Activated CD8-positive, alpha-beta memory T cell treated with anti-CD3 and anti-CD28 coated beads, Interleukin-2, amount 50 U/mL, for 4 hours (primary cell): ENCODE results near the gene PLD4.
"Not testable (repeated sequence)": the region's sequence is repeated elsewhere in the genome, so short reads cannot be mapped to it uniquely, and the experiment has no call there.

Experiments used
- DNase-seq: peaks from one replicate; pipeline ENCODE4 v3.0.0-alpha.2; 2020

Gene PLD4

DNA sequence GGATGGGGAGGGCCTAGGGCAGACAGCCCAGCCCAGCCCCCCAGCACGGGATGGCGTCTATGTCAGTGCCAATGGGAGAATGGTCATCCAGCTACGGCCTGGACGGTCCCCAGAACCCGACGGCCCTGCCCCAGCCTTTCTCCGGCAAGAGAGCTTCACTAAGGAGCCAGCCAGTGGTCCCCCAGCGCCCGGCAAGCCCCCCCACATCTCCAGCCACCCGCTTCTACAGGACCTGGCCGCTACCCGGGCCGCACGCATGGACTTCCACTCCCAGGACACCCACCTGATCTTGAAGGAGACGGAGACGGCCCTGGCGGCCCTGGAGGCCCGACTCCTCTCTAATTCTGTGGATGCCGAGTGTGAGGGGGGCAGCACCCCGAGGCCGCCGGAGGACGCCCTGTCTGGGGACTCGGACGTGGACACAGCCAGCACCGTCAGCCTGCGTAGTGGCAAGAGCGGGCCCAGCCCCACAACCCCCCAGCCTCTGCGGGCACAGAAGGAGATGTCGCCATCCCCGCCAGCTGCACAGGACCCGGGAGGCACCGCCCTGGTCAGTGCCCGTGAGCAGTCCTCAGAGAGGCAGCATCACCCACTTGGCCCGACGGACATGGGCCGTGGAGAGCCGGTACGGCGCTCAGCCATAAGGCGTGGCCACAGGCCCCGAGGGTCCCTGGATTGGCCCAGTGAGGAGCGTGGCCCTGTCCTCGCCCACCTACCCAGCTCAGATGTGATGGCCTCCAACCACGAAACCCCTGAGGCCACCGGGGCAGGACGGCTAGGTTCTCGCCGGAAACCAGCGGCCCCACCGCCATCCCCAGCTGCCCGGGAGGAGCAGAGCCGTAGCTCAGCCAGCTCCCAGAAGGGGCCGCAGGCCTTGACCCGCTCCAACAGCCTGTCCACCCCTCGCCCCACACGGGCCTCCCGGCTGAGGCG is 37.7 kb upstream of the PLD4 start:
- peak; percentile 12 for DNase-seq

DNA sequence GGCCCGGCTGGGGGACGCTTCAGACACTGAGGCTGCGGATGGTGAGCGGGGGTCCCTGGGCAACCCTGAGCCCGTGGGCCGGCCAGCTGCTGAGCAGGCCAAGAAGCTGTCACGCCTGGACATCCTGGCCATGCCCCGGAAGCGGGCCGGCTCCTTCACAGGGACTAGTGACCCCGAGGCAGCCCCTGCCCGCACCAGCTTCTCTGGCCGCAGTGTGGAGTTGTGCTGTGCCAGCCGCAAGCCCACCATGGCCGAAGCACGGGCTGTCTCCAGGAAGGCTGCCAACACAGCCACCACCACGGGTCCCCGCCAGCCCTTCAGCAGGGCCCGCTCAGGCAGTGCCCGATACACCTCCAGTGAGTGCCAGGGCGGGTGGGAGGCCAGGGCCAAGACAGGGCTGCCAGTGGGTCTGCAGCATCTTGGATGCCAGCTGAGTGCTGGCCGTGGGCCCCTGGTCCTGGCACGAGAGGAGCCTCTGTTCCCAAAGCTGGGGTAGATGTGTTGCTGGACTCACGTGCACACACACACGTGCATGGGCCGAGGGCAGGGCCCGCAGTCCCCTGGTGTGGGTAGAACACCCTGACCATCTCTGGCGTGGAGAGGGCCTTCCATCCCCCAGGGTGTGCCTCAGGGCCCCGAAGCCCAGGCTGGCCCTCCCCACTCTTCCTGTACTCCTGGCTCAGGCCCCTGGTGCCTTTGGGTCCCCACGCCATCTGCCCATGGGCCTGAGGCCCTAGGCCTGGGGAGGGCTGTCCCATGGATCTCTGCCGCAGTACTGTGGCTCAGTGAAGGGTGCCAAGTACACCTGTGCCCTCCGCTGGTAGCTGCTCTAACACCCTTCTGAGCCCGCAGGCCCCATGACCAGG is 36.8 kb upstream of the PLD4 start:
- peak; percentile 13 for DNase-seq

DNA sequence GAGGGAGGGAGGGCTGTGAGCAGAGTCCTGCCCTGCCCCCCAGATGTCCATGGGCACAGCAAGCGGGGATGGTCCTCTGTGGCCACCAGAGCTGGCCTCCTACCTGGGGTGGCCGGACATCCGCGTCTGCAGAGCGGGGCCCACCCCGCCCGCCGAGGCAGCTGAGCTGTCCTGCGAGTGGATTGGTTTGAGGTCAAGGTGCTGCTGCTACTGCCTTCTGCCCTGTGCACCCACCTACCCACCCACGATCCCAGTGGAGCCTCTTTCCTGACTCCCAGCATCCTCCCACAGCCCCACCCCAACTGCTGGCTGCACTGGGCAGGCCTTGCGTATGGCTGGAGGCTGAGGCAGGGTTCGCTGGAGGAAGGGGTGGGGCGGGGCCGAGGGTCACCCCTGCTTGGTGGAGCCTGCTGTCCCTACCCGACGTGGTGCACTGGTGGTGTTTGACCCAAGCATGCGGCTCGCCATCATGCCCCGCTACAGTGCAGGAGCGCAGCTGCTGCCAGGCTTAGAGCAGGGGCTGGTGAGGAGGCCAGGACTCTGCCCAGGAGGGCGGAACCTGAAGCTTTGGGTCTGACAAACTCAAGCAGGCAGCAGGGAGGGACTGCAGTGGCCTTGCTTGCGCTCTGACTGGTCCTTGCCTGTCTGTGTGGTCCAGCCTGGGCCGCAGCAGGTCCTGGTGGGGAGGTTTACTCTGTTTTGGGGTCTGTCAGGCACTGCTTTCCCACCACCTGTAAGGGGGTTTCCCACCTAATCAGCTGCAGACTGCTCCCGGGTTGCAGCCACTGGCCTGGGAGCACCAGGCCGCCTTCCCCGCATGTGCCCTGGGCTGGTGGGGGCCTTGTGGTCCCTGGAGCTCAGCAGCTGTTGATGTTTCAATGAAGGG is 35.9 kb upstream of the PLD4 start:
- peak; percentile 12 for DNase-seq

DNA sequence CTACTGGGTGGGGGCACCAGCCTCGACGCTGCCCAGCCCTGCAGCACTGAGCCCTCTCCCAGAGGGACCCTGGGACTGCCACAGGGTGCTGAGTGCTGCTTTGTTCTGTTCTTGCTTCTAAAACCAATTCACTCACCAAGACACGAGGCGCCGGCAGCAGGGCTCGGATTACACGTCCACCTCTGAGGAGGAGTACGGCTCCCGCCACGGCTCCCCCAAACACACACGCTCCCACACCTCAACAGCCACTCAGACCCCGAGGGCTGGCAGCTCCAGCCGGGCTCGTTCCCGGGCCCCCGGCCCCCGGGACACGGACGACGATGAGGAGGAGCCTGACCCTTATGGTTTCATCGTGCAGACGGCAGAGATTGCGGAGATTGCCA is 35.3 kb upstream of the PLD4 start:
- no peak for DNase-seq

DNA sequence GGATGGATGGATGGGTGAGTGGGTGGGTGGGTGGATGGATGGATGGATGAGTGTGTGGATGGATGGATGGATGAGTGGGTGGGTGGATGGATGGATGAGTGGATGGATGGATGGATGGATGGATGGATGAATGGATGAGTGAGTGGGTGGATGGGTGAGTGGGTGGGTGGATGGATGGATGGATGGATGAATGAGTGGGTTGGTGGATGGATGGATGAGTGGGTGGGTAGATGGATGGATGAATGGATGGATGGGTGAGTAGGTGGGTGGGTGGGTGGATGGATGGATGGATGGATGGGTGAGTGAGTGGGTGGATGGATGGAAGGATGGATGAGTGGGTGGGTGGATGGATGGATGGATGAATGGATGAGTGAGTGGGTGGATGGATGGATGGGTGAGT is 34.4 kb upstream of the PLD4 start:
- DNase-seq, result not testable (repeated sequence)

DNA sequence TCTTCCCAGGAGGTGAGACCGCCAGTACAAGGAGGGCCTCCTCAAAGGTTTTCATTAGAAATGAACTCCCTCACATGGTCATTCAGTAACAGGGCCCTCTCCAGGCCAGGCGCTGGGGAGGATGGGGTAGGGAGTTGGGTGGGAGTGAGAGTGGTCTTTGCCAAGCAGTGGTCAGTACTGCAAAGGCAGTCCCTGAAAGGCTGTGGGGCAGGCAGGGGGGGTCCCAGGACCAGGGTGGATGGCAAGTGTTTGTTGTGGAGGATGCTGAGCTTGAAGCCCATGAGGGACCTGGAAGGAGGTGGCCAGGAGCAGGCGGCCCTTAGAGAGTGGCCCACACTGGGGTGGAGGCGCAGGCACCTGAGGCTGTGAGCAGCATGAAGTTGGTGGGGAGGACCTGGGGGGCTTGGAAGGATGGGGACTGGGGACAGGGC is 33.5 kb upstream of the PLD4 start:
- no peak for DNase-seq

DNA sequence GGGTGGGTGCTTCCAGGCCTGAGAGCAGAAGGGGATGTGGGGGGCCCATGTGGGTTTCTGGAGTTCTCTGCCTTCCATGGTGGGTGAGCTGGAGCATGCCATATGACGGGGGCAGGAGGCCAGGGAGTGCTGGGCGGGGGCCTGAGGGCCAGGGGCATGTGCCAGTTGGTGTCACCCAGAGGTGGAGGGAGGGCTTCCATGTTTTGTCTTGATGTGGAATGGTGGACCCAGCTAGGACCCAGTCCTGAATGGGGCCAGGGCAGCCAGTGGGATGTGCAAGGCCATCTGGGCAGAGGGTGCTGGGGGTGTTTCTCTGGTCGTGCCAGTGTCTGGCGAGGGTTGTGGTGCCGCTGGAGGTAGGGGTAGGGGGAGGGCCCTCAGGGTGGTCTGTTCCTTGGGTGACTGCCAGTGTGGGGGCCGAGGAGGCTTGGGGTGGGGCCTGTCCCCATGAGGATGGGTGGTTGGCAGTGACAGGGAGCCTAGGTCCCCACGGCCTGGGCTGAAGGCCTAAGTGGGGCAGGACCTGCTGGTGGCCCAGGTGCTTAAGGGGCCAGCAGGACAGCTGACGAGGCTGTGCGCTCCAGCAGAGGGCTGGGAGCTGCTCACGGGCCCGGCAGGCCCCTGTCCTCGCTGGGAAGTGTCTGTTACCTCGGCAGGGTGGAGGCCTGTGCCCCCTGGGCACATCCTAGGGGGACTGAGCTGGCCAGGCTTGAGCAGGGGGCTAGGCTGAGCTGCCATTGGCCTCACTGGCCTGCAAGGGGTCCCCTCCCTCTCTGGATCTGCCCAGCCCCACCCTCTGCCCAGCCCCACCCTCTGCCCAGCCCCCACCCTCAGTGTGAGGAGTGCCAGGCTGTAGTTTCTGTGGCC is 32.8 kb upstream of the PLD4 start:
- DNase-seq, result peak; percentile 13

DNA sequence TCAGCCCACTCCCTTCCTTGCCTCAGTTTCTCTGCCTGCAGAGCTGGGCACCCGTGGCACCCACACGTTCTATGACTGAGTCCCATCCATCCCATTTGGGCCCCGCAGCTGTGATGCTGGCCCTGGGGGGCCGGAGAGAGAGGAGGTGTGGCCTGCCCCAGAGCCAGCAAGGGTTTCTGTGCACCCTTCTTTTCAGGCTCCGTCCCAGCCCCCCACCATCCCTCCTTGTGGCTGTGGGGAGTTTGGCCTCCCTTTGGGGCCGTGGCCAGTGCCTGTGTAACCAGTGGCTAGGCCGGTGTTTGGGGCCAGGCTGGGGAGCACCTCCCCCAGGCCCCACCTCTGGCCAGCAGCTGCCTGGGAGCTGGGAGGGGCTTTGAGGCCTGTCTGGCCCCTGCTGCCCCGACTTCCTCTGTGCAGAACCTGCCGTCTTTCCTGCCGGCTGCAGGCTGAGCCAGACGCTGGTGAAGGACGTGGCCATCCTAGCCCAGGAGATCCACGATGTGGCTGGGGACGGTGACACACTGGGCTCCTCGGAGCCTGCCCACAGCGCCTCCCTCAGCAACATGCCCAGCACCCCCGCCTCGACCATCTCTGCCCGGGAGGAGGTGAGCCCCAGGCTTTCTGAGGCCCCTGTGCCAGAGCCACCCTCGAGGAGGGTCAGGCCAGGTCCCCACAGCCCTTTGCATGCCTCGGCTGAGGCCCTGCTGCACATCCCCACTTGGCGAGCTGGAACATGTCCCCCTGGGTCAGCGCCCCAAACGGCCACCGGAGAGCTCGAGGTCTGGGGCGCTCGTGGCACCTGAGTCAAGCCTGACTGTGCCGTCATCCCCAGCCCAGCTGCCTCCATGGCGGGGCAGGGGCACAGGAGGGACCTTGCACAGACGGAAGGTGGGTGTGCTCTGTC is 31.9 kb upstream of the PLD4 start:
- DNase-seq, result no peak

DNA sequence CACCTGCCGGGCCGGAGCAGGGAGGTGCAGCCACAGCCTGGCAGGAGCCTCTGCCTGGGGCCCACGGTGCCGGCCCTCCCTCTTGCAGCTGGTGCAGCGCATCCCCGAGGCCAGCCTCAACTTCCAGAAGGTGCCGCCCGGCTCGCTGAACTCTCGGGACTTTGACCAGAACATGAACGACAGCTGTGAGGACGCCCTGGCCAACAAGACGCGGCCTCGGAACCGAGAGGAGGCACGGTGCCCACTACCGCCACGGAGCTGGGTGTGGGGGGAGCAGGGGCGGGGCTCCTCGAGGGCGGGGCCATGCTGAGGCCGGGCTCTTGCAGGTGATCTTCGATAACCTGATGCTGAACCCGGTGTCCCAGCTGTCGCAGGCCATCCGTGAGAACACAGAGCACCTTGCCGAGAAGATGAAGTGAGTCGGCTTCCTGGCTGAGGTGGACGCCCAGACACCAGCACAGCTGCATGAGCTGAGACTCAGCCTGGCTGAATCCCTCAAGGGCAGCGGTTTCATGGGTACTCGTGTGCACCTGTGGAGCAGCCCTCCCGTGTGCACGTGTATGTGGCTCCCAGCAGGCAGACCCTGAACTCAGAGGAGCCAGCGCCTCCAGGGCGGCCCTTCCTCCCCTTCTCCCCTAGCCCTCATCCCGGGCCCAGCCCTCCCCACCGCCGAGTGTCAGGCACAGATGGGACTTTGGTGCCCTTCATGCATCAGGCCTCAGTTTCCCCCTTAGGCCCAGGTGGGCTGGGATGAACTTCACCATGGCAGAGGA is 31.1 kb upstream of the PLD4 start:
- DNase-seq, result no peak

DNA sequence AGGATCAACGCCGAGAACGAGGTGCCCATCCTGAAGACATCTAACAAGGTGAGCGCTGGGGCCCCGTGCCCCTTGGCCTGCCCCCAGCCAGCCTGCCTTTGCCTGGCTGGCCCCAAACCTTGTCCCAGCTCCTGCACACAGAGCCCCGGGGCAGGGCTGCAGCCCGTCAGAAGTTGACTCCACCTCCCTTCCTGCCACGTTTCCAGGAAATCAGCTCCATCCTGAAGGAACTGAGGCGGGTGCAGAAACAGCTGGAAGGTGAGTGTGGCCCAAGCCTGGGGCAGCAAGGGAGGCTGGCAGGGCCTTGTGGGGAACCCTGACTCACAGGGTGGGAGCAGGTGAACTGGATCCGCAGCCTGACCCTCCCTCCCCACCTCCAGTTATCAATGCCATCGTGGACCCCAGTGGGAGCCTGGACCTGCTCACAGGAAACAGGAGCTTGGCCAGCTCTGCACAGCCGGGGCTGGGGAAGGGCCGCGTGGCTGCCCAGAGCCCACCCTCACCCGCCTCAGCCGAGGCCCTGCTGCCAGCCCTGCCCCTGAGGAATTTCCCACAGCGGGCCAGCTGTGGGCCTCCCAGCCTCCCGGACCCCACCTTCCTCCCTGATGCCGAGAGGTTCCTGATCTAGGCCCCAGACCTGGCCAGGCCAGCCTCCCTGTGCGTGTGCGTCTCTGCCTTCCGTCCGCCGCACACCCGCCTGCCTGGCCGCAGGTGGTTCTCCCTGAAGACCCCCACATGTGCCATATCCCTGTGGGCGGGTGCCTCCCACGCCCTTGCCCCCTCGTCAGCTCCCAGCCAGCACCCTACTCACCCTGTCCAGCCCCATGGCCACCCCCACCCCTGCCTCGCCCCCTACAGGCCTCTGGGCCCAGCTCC is 30.1 kb upstream of the PLD4 start:
- no peak for DNase-seq

DNA sequence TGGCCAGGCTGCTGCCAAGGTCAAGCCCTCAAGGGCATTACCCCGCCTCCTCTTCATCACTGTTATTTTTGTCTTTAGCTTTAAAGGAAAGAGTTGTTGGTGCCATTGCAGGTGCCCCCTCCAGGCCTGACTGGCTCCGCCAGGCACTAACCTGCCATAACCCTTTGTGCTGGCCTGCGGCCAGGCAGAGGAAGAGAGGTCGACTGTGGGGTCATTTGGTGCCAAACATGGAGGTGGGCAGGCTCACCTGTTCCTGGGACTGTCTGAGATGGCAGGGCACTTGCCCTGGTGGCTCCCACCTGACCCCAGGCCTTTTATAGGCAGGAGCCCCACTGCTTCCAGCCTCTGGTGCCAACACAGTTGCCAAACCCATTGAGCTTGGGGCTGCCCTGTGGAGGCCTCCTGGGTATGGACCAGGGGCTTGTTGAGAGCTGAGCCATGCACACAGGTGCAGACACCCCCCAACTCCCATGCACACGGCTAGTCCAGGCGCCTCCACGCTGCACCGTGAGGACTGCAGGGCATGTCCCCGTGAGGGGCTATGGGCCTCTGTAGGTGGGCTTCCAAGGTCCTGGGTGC is 29.4 kb upstream of the PLD4 start:
- DNase-seq, result no peak

DNA sequence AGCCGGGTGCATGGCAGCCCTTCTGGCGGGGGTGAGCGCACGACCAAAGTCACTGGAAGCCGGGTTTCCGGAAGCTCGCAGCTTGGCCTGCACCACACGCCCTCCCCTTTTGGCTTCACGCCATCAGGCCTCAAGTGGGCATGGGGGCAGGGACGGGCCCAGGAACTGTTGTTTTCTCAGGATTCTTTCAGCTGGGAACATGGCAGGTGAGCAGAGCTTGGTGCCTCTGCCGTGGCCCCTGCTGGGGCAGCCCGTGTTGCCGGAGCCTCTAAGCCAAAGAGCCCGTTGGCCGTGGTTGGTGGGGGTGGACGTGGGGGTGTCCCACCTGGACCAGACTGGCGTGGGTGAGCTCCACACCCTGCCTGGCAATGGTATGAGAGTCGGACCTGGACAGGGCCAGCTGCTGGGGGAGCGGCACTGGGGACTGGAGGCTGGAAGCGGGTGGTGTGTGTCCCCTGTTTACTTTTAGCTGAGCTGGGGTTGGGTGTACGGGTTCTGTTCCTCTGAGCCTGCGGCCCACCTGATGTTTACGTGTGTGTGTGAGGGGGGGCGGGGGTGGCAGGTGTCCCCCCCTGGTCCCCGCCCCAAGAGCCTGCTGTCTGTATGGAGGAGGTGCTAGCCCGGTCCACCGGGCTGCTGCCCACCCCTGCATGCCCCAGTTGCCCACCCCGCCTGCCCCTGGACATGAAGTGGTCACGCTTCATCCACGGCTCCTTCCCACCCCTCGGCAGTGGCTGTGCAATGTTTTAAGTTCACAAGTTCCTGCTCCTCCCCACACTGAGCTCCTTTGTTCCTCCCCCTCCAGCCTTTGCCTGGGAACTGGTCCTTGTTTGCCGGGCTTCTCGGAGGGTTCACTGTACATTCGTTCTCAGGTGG is 28.7 kb upstream of the PLD4 start:
- no peak for DNase-seq

DNA sequence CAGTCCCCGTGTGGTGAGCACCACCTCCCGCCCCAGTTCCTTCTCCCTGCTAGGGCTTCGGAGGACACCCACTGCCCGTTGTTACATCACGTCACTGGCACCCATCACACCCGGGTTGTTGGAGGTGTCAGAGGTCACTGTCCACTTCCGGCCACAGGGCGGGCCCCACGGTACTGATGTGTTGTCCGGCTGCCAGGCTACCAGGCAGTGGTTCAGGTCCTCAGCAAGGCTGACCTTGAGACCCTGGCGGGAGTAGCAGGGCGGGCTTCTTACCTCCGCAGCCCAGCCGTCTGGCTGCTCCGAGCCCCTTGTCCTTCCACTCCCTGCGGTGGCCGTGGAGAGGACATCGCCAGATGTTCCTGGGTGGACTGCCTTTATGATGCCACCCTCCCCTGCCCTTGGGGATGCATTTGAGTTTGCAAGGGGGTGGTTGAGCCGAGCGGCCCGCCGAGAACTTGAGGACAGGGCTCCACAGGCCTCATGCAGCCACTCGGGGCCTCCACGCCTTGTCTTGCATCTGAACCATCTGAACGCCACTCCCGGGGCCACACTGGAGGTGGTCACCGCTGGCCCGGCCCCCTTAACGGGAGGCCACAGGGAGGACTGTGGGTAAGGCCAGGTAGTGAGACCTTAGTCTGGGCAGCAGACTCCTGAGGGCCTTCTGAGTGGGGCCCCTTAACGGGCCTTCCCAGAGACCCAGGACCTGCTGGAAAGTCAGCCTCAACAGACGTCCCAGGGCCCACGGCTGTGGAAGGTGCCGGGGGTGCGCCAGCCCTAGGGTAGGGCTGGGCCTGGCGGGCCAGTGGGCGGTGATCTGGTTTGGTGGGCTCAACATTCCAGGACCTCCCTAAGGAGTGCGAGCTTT is 27.1 kb upstream of the PLD4 start:
- peak; percentile 14 for DNase-seq

DNA sequence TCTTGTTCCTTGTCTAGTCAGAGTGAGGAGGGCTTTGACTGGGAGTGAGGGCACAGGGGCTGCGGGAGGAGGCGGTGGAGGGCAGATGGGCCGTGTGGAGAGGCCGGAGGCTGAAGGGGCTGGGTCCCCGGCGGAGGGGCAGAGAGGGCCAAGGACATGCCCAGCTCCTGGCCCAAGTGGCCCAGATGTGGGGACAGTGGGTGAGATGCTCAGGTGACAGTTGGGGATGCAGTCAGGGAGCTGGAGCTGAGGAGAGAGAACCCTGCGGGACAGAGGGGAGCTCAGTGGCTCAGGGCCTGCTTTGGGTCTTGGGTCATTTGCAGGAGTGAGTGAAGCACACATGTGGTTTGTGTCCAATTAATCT is 26.5 kb upstream of the PLD4 start:
- no peak for DNase-seq

DNA sequence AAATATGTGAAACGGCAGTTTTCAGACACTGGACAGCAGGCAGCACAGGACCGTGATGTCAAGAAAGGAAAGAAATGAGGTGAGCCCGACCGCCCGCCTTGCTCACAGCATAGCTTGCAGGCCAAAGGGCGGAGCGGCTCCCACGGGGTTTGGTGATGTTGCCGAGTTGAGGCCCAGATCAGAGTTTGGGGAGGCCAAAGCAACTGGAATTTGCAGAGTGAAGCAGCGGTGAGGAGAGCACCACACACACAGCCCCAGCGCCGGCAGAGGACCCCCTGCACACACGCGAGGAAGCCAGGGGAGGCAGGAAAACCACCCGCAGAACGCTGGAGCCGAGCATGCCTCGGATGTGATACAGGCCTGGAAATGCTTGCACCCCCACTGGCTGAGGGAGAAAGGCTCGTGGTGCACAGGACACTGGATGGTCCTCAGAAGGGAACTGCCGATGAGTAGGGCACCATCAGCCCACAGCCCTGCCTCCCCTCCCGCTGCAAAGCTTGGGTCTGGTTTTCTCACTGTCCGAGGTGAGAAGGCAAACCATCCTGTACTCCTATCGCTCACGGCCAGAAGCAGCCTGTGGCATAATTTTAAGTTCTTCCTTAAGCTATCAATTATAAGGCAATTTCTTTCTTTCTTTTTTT is 25.7 kb upstream of the PLD4 start:
- no peak for DNase-seq

DNA sequence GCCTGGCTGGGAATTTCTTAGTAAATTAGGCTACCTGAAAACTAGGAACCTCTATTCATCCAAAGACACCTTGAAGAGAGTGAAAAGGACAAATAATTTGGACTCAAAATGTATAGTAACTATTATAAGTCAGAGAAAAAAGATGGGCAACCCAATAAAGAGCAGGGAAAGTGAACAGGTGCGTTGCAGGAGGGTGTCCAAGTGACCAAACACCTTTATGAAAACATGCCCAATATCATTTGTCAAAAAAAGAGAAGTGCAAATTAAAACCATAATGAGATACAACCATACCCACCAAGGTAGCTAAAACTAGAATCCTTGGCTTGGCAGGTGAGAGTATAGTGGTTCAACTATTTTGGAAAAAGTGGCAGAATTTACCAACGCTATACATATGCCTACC is 24.9 kb upstream of the PLD4 start:
- no peak for DNase-seq
